Neural cell (in vitro differentiated cells): ENCODE measurements around the gene C1orf226.

ENCODE experiments used
- CTCF ChIP-seq: fragments of 450-650 bp; IDR thresholded peaks from 2 replicates; pipeline ENCODE4 v1.5.1; 2014; ENCODE audit warnings: antibody characterized with exemption, mild to moderate bottlenecking, moderate library complexity; ENCODE audit not compliant: poor library complexity, severe bottlenecking
- EP300 ChIP-seq: fragments of 450-650 bp; conservative IDR thresholded peaks from 2 replicates; pipeline ENCODE4 v1.6.1; 2014; ENCODE audit warnings: antibody characterized with exemption, mild to moderate bottlenecking, moderate library complexity; ENCODE audit not compliant: poor library complexity, severe bottlenecking
- EZH2 ChIP-seq: fragments of 200-600, 300-800 bp; shearing (Covaris generic), sonication (generic); IDR thresholded peaks from 2 replicates; pipeline ENCODE4 v1.6.1; 2014; ENCODE audit warnings: antibody characterized with exemption, low read length, borderline replicate concordance, mild to moderate bottlenecking; ENCODE audit not compliant: insufficient read depth, poor library complexity, severe bottlenecking
- POLR2AphosphoS5 ChIP-seq: IDR thresholded peaks from 2 replicates; pipeline ENCODE4 v1.6.1; 2012
- REST ChIP-seq: IDR thresholded peaks from 2 replicates; pipeline ENCODE4 v1.6.1; 2012; ENCODE audit warnings: borderline replicate concordance
- TAF1 ChIP-seq: IDR thresholded peaks from 2 replicates; pipeline ENCODE4 v1.6.1; 2012; ENCODE audit warnings: low read depth

- no peak for TF ChIP-seq POLR2AphosphoS5
- TF ChIP-seq REST = no peak
- no peak for TF ChIP-seq CTCF
- TF ChIP-seq EZH2 = no peak
- TF ChIP-seq EP300 = no peak
- TF ChIP-seq TAF1 = no peak
These were observed 17.0 kb upstream of the C1orf226 start for GRCh38 chr1:162364498-162364897.
